ENCODE measurements around the gene PPT2. TPM values are rescaled to one million over a fixed set of nuclear protein-coding genes. Genes with fewer than 3 reads are reported as not detected.

Gene PPT2
- polyA plus RNA-seq, 1 donor from 2014 or later, result 330 TPM

GRCh38 chr6:32111424-32112066, 42.4 kb upstream of the PPT2 start:
- Histone ChIP-seq H3K79me2 (replicated peaks; ENCODE audit: insufficient read depth, low read length) (no peaks in the 10 kb centered on the region), H3K9me2 (ENCODE audit: insufficient read depth, low read length) (no peaks in the 10 kb centered on the region), H3F3A (ENCODE audit: insufficient read depth, low read length, poor library complexity, severe bottlenecking) (no peaks in the 10 kb centered on the region), H3K27ac (ENCODE audit: low read length) (no peak overlapping the region), H3K4me2 (ENCODE audit: low read length) (no peak overlapping the region), H3K9ac (ENCODE audit: low read length) (no peak overlapping the region), H4K20me1 (ENCODE audit: insufficient read depth) (no peaks in the 10 kb centered on the region), H3K9me3 (ENCODE audit: low read length) (no peaks in the 10 kb centered on the region), H3K36me3 (ENCODE audit: insufficient read depth, low read length) (no peaks in the 10 kb centered on the region), H2AFZ (ENCODE audit: low read depth, low read length) (no peak overlapping the region), H3K27me3 (ENCODE audit: insufficient read depth, low read depth, low read length) (no peaks in the 10 kb centered on the region), H3K4me3 (ENCODE audit: low read length) (no peak overlapping the region)
- TF ChIP-seq CTCF (IDR thresholded peaks at IDR 0.05; ENCODE audit: poor library complexity, severe bottlenecking) (no peak), REST (IDR thresholded peaks at IDR 0.05; ENCODE audit: borderline replicate concordance) (no peak), TAF1 (IDR thresholded peaks at IDR 0.05; ENCODE audit: low read depth) (no peak), POLR2AphosphoS5 (IDR thresholded peaks at IDR 0.05) (no peak), EZH2 (IDR thresholded peaks at IDR 0.05; ENCODE audit: borderline replicate concordance, insufficient read depth, low read length, poor library complexity, severe bottlenecking) (no peak), MXI1 (conservative IDR thresholded peaks at IDR 0.05; ENCODE audit: poor library complexity, severe bottlenecking) (no peak), EP300 (conservative IDR thresholded peaks at IDR 0.05; ENCODE audit: poor library complexity, severe bottlenecking) (no peak), RAD21 (conservative IDR thresholded peaks at IDR 0.05) (no peak), SMC3 (conservative IDR thresholded peaks at IDR 0.05; ENCODE audit: poor library complexity) (no peak)

- H2AFZ ChIP-seq (ENCODE audit: low read depth, low read length), result no peak overlapping the region
- H3K4me3 ChIP-seq (ENCODE audit: low read length), result no peak overlapping the region
- no peak overlapping the region for H3K4me2 ChIP-seq (ENCODE audit: low read length)
- H3K27me3 ChIP-seq (ENCODE audit: insufficient read depth, low read depth, low read length), result no peaks in the 10 kb centered on the region
- no peaks in the 10 kb centered on the region for H4K20me1 ChIP-seq (ENCODE audit: insufficient read depth)
- H3K36me3 ChIP-seq (ENCODE audit: insufficient read depth, low read length), result no peaks in the 10 kb centered on the region
- no peak overlapping the region for H3K9ac ChIP-seq (ENCODE audit: low read length)
- H3K9me2 ChIP-seq (ENCODE audit: insufficient read depth, low read length), result no peaks in the 10 kb centered on the region
- no peak overlapping the region for H3K27ac ChIP-seq (ENCODE audit: low read length)
- H3K79me2 ChIP-seq (replicated peaks; ENCODE audit: insufficient read depth, low read length), result no peaks in the 10 kb centered on the region
- no peaks in the 10 kb centered on the region for H3K9me3 ChIP-seq (ENCODE audit: low read length)
- no peak for TF ChIP-seq POLR2AphosphoS5 (IDR thresholded peaks at IDR 0.05)
- TF ChIP-seq EP300 (conservative IDR thresholded peaks at IDR 0.05; ENCODE audit: poor library complexity, severe bottlenecking), result no peak
- no peak for TF ChIP-seq EZH2 (IDR thresholded peaks at IDR 0.05; ENCODE audit: borderline replicate concordance, insufficient read depth, low read length, poor library complexity, severe bottlenecking)
- no peak for TF ChIP-seq CTCF (IDR thresholded peaks at IDR 0.05; ENCODE audit: poor library complexity, severe bottlenecking)
- TF ChIP-seq TAF1 (IDR thresholded peaks at IDR 0.05; ENCODE audit: low read depth), result no peak
- no peak for TF ChIP-seq REST (IDR thresholded peaks at IDR 0.05; ENCODE audit: borderline replicate concordance)
- TF ChIP-seq SMC3 (conservative IDR thresholded peaks at IDR 0.05; ENCODE audit: poor library complexity), result no peak
- no peak for TF ChIP-seq RAD21 (conservative IDR thresholded peaks at IDR 0.05)
- TF ChIP-seq MXI1 (conservative IDR thresholded peaks at IDR 0.05; ENCODE audit: poor library complexity, severe bottlenecking), result no peak
- no peaks in the 10 kb centered on the region for H3F3A ChIP-seq (ENCODE audit: insufficient read depth, low read length, poor library complexity, severe bottlenecking)
Measured at GRCh38 chr6:32112431-32112980, 41.4 kb upstream of the PPT2 start.

Measured in neural cell (in vitro differentiated cells).